Mucosa of descending colon (tissue), 3 donors: Measurements from ENCODE around the gene RDM1. TPM values are rescaled to one million over a fixed set of nuclear protein-coding genes. Genes with fewer than 3 reads are reported as not detected.

Experiments used
- ATAC-seq: fragments of 200-7000 bp; cut with Tn5 transposase; one replicate; pipeline ENCODE4 v1.9.1; 2020; ENCODE audit warnings: mild to moderate bottlenecking, moderate library complexity
- DNase-seq, 3 donors: peaks; one replicate each; pipeline ENCODE4 v3.0.0-alpha.2; 2020
- H3K36me3 ChIP-seq: fragments of 200-600 bp; one replicate; pipeline ENCODE4 v1.8.0; 2021; ENCODE audit warnings: low read depth, mild to moderate bottlenecking
- H3K4me1 ChIP-seq: fragments of 200-600 bp; one replicate; pipeline ENCODE4 v1.8.0; 2021; ENCODE audit warnings: low read depth, mild to moderate bottlenecking
- H3K4me3 ChIP-seq: fragments of 200-600 bp; one replicate; pipeline ENCODE4 v1.8.0; 2021; ENCODE audit warnings: mild to moderate bottlenecking
- H3K9me3 ChIP-seq: fragments of 200-600 bp; one replicate; pipeline ENCODE4 v1.8.0; 2021; ENCODE audit warnings: mild to moderate bottlenecking
- CTCF ChIP-seq: fragments of 200-600 bp; IDR thresholded peaks from one replicate; pipeline ENCODE4 v1.8.0; 2022; ENCODE audit warnings: antibody characterized with exemption, mild to moderate bottlenecking
- intact Hi-C, 2 donors: fragments of 100-400 bp; cut with DNase I in 1 of 2; cut with micrococcal nuclease in 1 of 2; formaldehyde crosslinking; loops; one replicate each; pipeline versions ENCODE4 v1.11.0 to v1.11.1; 2022; cut with DNase I, micrococcal nuclease
- total RNA-seq, 3 donors: library from RNA; stranded (reverse); fragmentation: NEBNext Ultra II Directional in 2 of 3; extraction: Animal tissue kit (Norgen Biotek cat#: 25700) in 2 of 3; gene quantifications; one replicate each; pipeline versions ENCODE4 v1.2.1 to v1.2.4, GENCODE V29; 2021 to 2023
- donor health status: DM: no; HTN: no; CAD: no; lungs with moderate emphysema.
- donor health status: DM: no; HTN: no; CAD: no.
- donor health status: DM: no; HTN: yes; CAD: no.

The RDM1 gene
- total RNA-seq, 3 donors from 2014 or later, result 1.3 to 3.1 TPM; not detected in 1

GRCh38 chr17:35877345-35878029 lies 53.1 kb downstream of the RDM1 start:
- Histone ChIP-seq H3K36me3 (no peaks in the 10 kb centered on the region), H3K4me3 (no peak overlapping the region), H3K9me3 (no peaks in the 10 kb centered on the region), H3K4me1 (no peaks in the 10 kb centered on the region)
- no peak for ATAC-seq
- DNase-seq, result no peak
- intact Hi-C loops, result no loop called here
- TF ChIP-seq CTCF, result no peak

GRCh38 chr17:35876534-35876933 lies 54.0 kb downstream of the RDM1 start:
- DNase-seq (no peak), ATAC-seq (no peak)
- TF ChIP-seq CTCF, result no peak

GRCh38 chr17:35875800-35876139 lies 54.8 kb downstream of the RDM1 start:
- no peak for DNase-seq
- intact Hi-C loops, result no loop called here
- H3K9me3 ChIP-seq, result no peaks in the 10 kb centered on the region
- TF ChIP-seq CTCF, result no peak
- no peaks in the 10 kb centered on the region for H3K4me1 ChIP-seq
- no peak for ATAC-seq
- no peak overlapping the region for H3K4me3 ChIP-seq
- H3K36me3 ChIP-seq, result no peaks in the 10 kb centered on the region

More at GRCh38 chr17:35876534-35876933, 54.0 kb downstream of the RDM1 start:
- no peaks in the 10 kb centered on the region for H3K36me3 ChIP-seq
- no peaks in the 10 kb centered on the region for H3K9me3 ChIP-seq
- H3K4me3 ChIP-seq, result no peak overlapping the region
- intact Hi-C loops, result no loop called here
- H3K4me1 ChIP-seq, result no peaks in the 10 kb centered on the region

- Histone ChIP-seq H3K9me3 (no peaks in the 10 kb centered on the region), H3K4me1 (no peaks in the 10 kb centered on the region), H3K4me3 (no peak overlapping the region), H3K36me3 (no peaks in the 10 kb centered on the region)
- DNase-seq (no peak), ATAC-seq (peak; percentile 46)
- intact Hi-C loops, result no loop called here
- TF ChIP-seq CTCF, result no peak
These were observed 55.3 kb downstream of the RDM1 start for GRCh38 chr17:35875072-35875799.

- Histone ChIP-seq H3K4me1 (no peaks in the 10 kb centered on the region), H3K4me3 (no peak overlapping the region), H3K36me3 (no peaks in the 10 kb centered on the region), H3K9me3 (no peaks in the 10 kb centered on the region)
- ATAC-seq (no peak), DNase-seq (no peak)
- TF ChIP-seq CTCF, result no peak
- intact Hi-C loops, result no loop called here
These were observed 58.2 kb downstream of the RDM1 start for GRCh38 chr17:35872196-35872980.
